Naive thymus-derived CD8-positive, alpha-beta T cell (primary cell): ENCODE data around the gene MAP1LC3C. TPM values are rescaled to one million over a fixed set of nuclear protein-coding genes. Genes with fewer than 3 reads are reported as not detected.

Experiments used
- polyA plus RNA-seq, 3 donors: library from polyadenylated mRNA; unstranded; fragments of 300-500 nt; fragmentation: Illumina TruSeq; gene quantifications; one replicate each; pipeline ENCODE4 v1.2.3, GENCODE V29; 2021
- total RNA-seq, 8 experiments: library from RNA in 2 of 8; stranded (reverse) in 2 of 8; gene quantifications; one replicate each; pipeline ENCODE4 v1.2.3 and lab custom pipeline; 2021 to 2026

MAP1LC3C gene
- total and polyA plus RNA-seq, 5 experiments from 2014 or later: not detected

Other genes starting within 250 kb of the MAP1LC3C start
- under 1 TPM in 1 of 2 experiments, not detected in 1; 0.62 TPM for gene EXO1, start 150.9 kb downstream of the MAP1LC3C start, total RNA-seq
- gene EXO1, start 150.9 kb downstream of the MAP1LC3C start, polyA plus RNA-seq: under 1 TPM in 1 of 3 donors, not detected in 2; 0.42 TPM
- not detected for gene BECN2, start 41.3 kb downstream of the MAP1LC3C start, total RNA-seq
- gene BECN2, start 41.3 kb downstream of the MAP1LC3C start, polyA plus RNA-seq: not detected